Right lobe of liver (tissue), 4 donors: ENCODE results near the gene SLTM.

Experiments used
- CTCF ChIP-seq, 4 donors: fragments of 200-600 bp in 3 of 4; fragments of 450-650 bp in 1 of 4; IDR thresholded peaks; one replicate each; pipeline versions ENCODE4 v1.5.1 to v1.8.0; 2016 to 2022; ENCODE audit warnings: antibody characterized with exemption in 4 of 4, mild to moderate bottlenecking in 2 of 4
- POLR2A ChIP-seq: fragments of 450-650 bp; IDR thresholded peaks from one replicate; pipeline ENCODE4 v1.6.1; 2017; ENCODE audit warnings: antibody characterized with exemption, mild to moderate bottlenecking
- donor health status: DM: no; HTN: no; CAD: no.
- donor health status: DM: no; HTN: no; CAD: no.
- donor health status: DM: no; HTN: yes; CAD: no.

- TF ChIP-seq CTCF (IDR thresholded peaks at IDR 0.05) (no peak), POLR2A (no peak)
Measured at GRCh38 chr15:58900631-58901030, 32.8 kb downstream of the SLTM start.
